Testis (tissue), 3 donors: ENCODE measurements around the gene MLPH. TPM values are rescaled to one million over a fixed set of nuclear protein-coding genes. Genes with fewer than 3 reads are reported as not detected.

Experiments used
- DNase-seq: peaks from one replicate; pipeline ENCODE4 v3.0.0-alpha.2; 2019
- H3K27ac ChIP-seq, 2 donors: fragments of 200-600 bp; sonication (generic); one replicate each; pipeline ENCODE4 v1.5.1; 2019
- H3K27me3 ChIP-seq: fragments of 200-600 bp; sonication (generic); one replicate; pipeline ENCODE4 v1.5.1; 2019
- H3K36me3 ChIP-seq: fragments of 200-600 bp; sonication (generic); one replicate; pipeline ENCODE4 v1.5.1; 2017; ENCODE audit warnings: low read depth; ENCODE audit errors: missing control alignments
- H3K4me1 ChIP-seq: fragments of 200-600 bp; sonication (generic); one replicate; pipeline ENCODE4 v1.5.1; 2019
- H3K4me3 ChIP-seq, 2 donors: fragments of 200-600 bp; sonication (generic); one replicate each; pipeline ENCODE4 v1.5.1; 2017 to 2019
- H3K9me3 ChIP-seq: fragments of 200-600 bp; sonication (generic); one replicate; pipeline ENCODE4 v1.5.1; 2017
- CTCF ChIP-seq, 3 experiments: fragments of 450-650 bp in 2 of 3; fragments of 200-600 bp in 1 of 3; sonication (generic) in 1 of 3; IDR thresholded peaks; one replicate each; pipeline ENCODE4 v1.5.1; 2016 to 2019; ENCODE audit warnings: antibody characterized with exemption in 3 of 3, mild to moderate bottlenecking in 2 of 3, moderate library complexity in 1 of 3
- POLR2A ChIP-seq: fragments of 450-650 bp; IDR thresholded peaks from one replicate; pipeline ENCODE4 v1.6.1; 2017; ENCODE audit warnings: antibody characterized with exemption, mild to moderate bottlenecking, moderate library complexity
- WGBS, 2 donors: methylation state at CpG; one replicate each; pipeline ENCODE4 v1.1.5; 2018; 5-methylcytosine and 5-hydroxymethylcytosine counted together
- intact Hi-C: fragments of 100-400 bp; cut with DNase I; formaldehyde crosslinking; loops from one replicate; pipeline ENCODE4 v1.15.1; 2023; ENCODE audit warnings: low total_unique reads
- polyA plus RNA-seq: library from polyadenylated mRNA; stranded (reverse); fragments of 350-450 nt; fragmentation: Illumina TruSeq; extraction: RNeasy Lipid Tissue Mini Kit (QIAGEN cat#74804); gene quantifications from one replicate; pipeline ENCODE4 v1.2.3, GENCODE V29; 2014; ENCODE audit warnings: low read depth, low replicate concordance; ENCODE audit not compliant: insufficient read depth
- total RNA-seq, 2 donors: library from RNA; depleted of rRNA; stranded (reverse); fragments of >200 nt; gene quantifications; one replicate each; pipeline ENCODE4 v1.2.3, GENCODE V29; 2016

Gene MLPH
- total and polyA plus RNA-seq, 3 donors from 2014 or later: 5.5 to 7.4 (median 6.5) TPM

DNA sequence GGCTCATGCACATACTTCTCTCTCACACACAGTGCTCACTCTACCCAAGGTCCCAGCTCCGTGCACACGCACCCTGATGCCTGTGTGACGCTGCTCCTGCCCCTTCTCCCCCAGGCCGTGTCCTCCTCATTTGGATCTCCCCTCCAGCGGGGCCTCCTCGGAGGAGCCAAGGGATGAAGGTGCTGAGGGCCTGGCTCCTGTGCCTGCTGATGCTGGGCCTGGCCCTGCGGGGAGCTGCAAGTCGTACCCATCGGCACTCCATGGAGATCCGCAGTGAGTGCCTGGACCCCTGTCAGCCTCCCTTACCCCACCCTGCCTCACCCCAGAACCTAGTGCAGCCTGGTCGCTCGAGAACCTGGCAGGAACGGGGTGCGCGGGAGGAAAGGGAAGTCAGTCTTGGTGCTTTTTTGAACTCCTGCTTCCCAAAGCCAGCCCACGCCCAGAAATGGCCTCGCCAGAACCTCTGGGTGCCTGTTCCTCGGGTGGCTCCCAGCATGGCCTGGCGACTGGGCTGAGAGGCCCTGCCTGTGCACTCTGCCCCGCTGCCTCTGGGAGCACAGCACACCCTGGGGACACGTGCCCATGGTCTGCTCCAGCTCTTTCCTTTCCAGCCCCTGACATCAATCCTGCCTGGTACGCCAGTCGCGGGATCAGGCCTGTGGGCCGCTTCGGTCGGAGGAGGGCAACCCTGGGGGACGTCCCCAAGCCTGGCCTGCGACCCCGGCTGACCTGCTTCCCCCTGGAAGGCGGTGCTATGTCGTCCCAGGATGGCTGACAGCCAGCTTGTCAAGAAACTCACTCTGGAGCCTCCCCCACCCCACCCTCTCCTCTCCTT is 79.6 kb downstream of the MLPH start, which contains the start of gene PRLH:
Gene PRLH (plus strand): TSS at position 174 of the 835 bp plus-strand sequence. CDS start 0 bp downstream, at position 174.
- TF ChIP-seq CTCF (IDR thresholded peaks at IDR 0.05) (no peak), POLR2A (no peak)
- Histone ChIP-seq H3K9me3 (no peaks in the 10 kb centered on the region), H3K36me3 (no peaks in the 10 kb centered on the region), H3K27ac (no peak within 1 kb of the TSS), H3K4me1 (no peaks in the 10 kb centered on the region), H3K4me3 (no peak within 1 kb of the TSS), H3K27me3 (no peaks in the 10 kb centered on the region)
- intact Hi-C loops: no loop called here
- no peak for DNase-seq
- 82 to 91% methylated on average over 18 to 32 of the region's 32 CpGs for WGBS, 2 donors

GRCh38 chr2:237567276-237568029 is 80.4 kb downstream of the MLPH start:
- TF ChIP-seq POLR2A: no peak
- no peak for TF ChIP-seq CTCF (IDR thresholded peaks at IDR 0.05)
- Histone ChIP-seq H3K4me1 (peaks cover 5% of the 10 kb centered on the region), H3K36me3 (no peaks in the 10 kb centered on the region), H3K27me3 (no peaks in the 10 kb centered on the region), H3K9me3 (no peaks in the 10 kb centered on the region), H3K27ac (no peak overlapping the region), H3K4me3 (no peak overlapping the region)
- WGBS, 2 donors: 81 to 89% methylated on average over 13 to 16 of the region's 16 CpGs
- no peak for DNase-seq
- intact Hi-C loops: no loop called here

- 88 to 90% methylated on average over 9 of the region's 9 CpGs for WGBS, 2 donors
- Histone ChIP-seq H3K4me1 (peaks cover 7% of the 10 kb centered on the region), H3K9me3 (no peaks in the 10 kb centered on the region), H3K27me3 (no peaks in the 10 kb centered on the region), H3K36me3 (no peaks in the 10 kb centered on the region), H3K4me3 (no peak overlapping the region), H3K27ac (no peak overlapping the region)
- TF ChIP-seq POLR2A: no peak
- TF ChIP-seq CTCF (IDR thresholded peaks at IDR 0.05): no peak
- DNase-seq: no peak
- intact Hi-C loops: no loop called here
Measured at GRCh38 chr2:237568121-237568660, 81.1 kb downstream of the MLPH start.

DNA sequence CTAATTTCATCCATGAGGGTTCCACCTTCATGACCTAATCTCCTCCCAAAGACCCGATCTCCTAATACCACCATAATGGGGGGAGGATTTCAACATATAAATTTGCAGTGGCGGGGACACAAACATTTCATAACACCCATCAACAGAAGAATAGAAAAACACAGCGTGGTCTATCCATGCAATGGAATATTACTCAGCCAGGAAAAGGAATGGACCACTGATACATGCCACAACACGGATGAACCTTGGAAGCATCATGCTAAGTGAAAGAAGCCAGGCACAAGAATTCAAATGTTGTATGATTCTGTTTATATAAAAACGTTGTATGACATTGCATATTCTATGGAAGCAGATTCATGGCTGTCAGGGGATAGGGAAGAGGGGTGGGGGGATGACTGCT is 82.0 kb downstream of the MLPH start:
- no peak for DNase-seq
- Histone ChIP-seq H3K4me1 (peaks cover 7% of the 10 kb centered on the region), H3K27ac (no peak overlapping the region), H3K4me3 (no peak overlapping the region), H3K36me3 (no peaks in the 10 kb centered on the region), H3K9me3 (no peaks in the 10 kb centered on the region), H3K27me3 (no peaks in the 10 kb centered on the region)
- WGBS, 2 donors: 90 to 94% methylated on average over 5 of the region's 5 CpGs
- TF ChIP-seq CTCF (IDR thresholded peaks at IDR 0.05): no peak
- TF ChIP-seq POLR2A: no peak
- intact Hi-C loops: no loop called here
